Measurements from ENCODE around the gene ASPM. TPM values are rescaled to one million over a fixed set of nuclear protein-coding genes. Genes with fewer than 3 reads are reported as not detected.

The ASPM gene
- total and polyA plus RNA-seq, 2 donors (not counting 1 experiment from before 2014, with no cell fraction given) = 0.13 to 0.27 TPM

DNA sequence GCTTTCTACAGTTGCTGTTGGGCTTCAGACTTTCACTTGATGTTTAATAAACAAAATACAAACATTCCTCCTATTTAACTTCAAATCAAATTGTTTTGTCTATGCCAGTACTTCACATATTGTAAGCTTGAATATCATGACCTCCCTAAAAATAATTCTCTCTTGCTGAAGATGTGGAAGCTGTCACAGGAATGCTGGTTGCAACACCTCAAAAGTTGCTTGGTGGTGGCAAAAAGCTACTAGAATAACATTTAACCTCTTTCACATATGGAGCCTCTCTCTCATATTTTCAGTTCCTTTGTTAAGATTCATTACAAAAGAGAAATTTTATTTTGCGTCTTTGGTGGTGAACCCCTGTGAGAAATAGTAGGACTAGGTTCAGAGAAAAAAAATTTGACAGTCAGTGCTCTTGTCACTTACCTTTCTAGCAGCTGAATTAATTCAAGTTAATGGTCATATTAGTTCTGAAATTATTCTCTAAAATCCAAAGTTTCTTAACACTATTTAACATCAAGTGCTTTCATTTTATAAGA is 53.9 kb downstream of the ASPM start:
- no peaks in the 10 kb centered on the region for H3K9me3 ChIP-seq (ENCODE audit: control extremely low read depth in 1 of 3, control insufficient read depth in 2 of 3, insufficient read depth in 1 of 3, low read length in 2 of 3)
- H3K27me3 ChIP-seq (replicated peaks in 1 of 4; ENCODE audit: control extremely low read depth in 1 of 4, control insufficient read depth in 3 of 4, insufficient read depth in 4 of 4, low read length in 3 of 4) = no peaks in the 10 kb centered on the region
- H2AFZ ChIP-seq (ENCODE audit: insufficient read depth, low read depth, low read length, poor library complexity, severe bottlenecking) = no peak overlapping the region
- no peak overlapping the region for H3K27ac ChIP-seq (ENCODE audit: low read length in 2 of 2)
- CTCF ChIA-PET = interaction anchor here (1.5 kb wide), 1 partner anchor 15 kb away, joined by 3 read pairs; no protein-coding TSS in a partner anchor
- no peaks in the 10 kb centered on the region for H3K36me3 ChIP-seq (replicated peaks in 1 of 2; ENCODE audit: control extremely low read depth in 1 of 2, control insufficient read depth in 1 of 2, extremely low read depth in 1 of 2, insufficient read depth in 2 of 2, low read length in 1 of 2)
- no peaks in the 10 kb centered on the region for H4K20me1 ChIP-seq (ENCODE audit: control insufficient read depth, insufficient read depth, low read length, poor library complexity, severe bottlenecking)
- ATAC-seq (ENCODE audit: low read depth) = no peak
- no peak for DNase-seq
- Mint-ChIP-seq H3K27ac (no peak overlapping the region), H3K4me1 (no peaks in the 10 kb centered on the region), H3K9me3 (ENCODE audit: insufficient read depth) (no peaks in the 10 kb centered on the region), H3K4me3 (no peak overlapping the region), H3K27me3 (no peaks in the 10 kb centered on the region)
- WGBS (ENCODE audit: insufficient coverage) = no CpG with 5 or more reads among the region's 1 CpG
- no peak overlapping the region for H3K4me3 ChIP-seq (ENCODE audit: control extremely low read depth in 1 of 5, extremely low read depth in 1 of 5, insufficient read depth in 1 of 5, low read depth in 2 of 5, low read length in 4 of 5)
- no peak overlapping the region for H3K4me2 ChIP-seq (replicated peaks; ENCODE audit: low read depth, low read length, poor library complexity, severe bottlenecking)
- no peak for TF ChIP-seq EZH2 (IDR thresholded peaks at IDR 0.05; ENCODE audit: borderline replicate concordance, insufficient read depth, low read depth, low read length, poor library complexity, severe bottlenecking)
- H3K79me2 ChIP-seq (ENCODE audit: control insufficient read depth, insufficient read depth, low read length) = no peaks in the 10 kb centered on the region
- intact Hi-C loops (cut with micrococcal nuclease) = no loop called here
- POLR2A ChIA-PET = no interaction called here
- no peak overlapping the region for H3K9ac ChIP-seq (ENCODE audit: low read length)
- no peaks in the 10 kb centered on the region for H3K4me1 ChIP-seq (ENCODE audit: control insufficient read depth in 2 of 2, insufficient read depth in 2 of 2, low read length in 2 of 2)

DNA sequence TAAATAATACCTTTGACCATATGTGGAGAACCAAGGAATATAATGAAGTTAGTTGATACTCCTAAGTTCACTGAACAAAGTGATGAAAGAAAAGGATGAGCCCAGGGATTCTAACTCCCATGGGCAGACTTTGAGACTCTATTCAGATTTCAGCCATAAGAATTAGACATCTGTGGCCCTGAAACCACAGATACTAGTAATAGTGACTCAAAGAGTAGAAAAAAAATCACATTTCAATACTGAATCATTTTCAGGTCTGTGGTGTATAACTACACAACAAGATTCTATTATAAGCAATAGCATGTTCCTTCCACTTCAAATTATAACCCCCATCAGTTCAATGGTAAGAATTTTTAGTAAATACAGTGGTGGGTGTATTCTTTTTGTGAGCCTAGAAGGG is 63.0 kb downstream of the ASPM start:
- ChIA-PET CTCF (no interaction called here), POLR2A (no interaction called here)
- Histone ChIP-seq H3K4me3 (ENCODE audit: control extremely low read depth in 1 of 5, extremely low read depth in 1 of 5, insufficient read depth in 1 of 5, low read depth in 2 of 5, low read length in 4 of 5) (no peak overlapping the region), H3K4me1 (ENCODE audit: control insufficient read depth in 2 of 2, insufficient read depth in 2 of 2, low read length in 2 of 2) (no peaks in the 10 kb centered on the region), H3K4me2 (replicated peaks; ENCODE audit: low read depth, low read length, poor library complexity, severe bottlenecking) (no peak overlapping the region), H3K9ac (ENCODE audit: low read length) (no peak overlapping the region), H3K36me3 (replicated peaks in 1 of 2; ENCODE audit: control extremely low read depth in 1 of 2, control insufficient read depth in 1 of 2, extremely low read depth in 1 of 2, insufficient read depth in 2 of 2, low read length in 1 of 2) (no peaks in the 10 kb centered on the region), H3K9me3 (ENCODE audit: control extremely low read depth in 1 of 3, control insufficient read depth in 2 of 3, insufficient read depth in 1 of 3, low read length in 2 of 3) (peaks cover 0 to 17% (median 11%) of the 10 kb centered on the region in 3 donors), H3K27ac (ENCODE audit: low read length in 2 of 2) (no peak overlapping the region), H2AFZ (ENCODE audit: insufficient read depth, low read depth, low read length, poor library complexity, severe bottlenecking) (no peak overlapping the region), H3K27me3 (replicated peaks in 1 of 4; ENCODE audit: control extremely low read depth in 1 of 4, control insufficient read depth in 3 of 4, insufficient read depth in 4 of 4, low read length in 3 of 4) (no peaks in the 10 kb centered on the region), H4K20me1 (ENCODE audit: control insufficient read depth, insufficient read depth, low read length, poor library complexity, severe bottlenecking) (no peaks in the 10 kb centered on the region), H3K79me2 (ENCODE audit: control insufficient read depth, insufficient read depth, low read length) (no peaks in the 10 kb centered on the region)
- DNase-seq (no peak), ATAC-seq (ENCODE audit: low read depth) (no peak)
- Mint-ChIP-seq H3K4me3 (no peak overlapping the region), H3K27me3 (no peaks in the 10 kb centered on the region), H3K27ac (no peak overlapping the region), H3K9me3 (ENCODE audit: insufficient read depth) (peaks cover 5% of the 10 kb centered on the region), H3K4me1 (no peaks in the 10 kb centered on the region)
- TF ChIP-seq CTCF (IDR thresholded peaks at IDR 0.05) (no peak), EZH2 (IDR thresholded peaks at IDR 0.05; ENCODE audit: borderline replicate concordance, insufficient read depth, low read depth, low read length, poor library complexity, severe bottlenecking) (no peak)
- intact Hi-C loops (cut with micrococcal nuclease) = no loop called here

All from B cell (primary cell).